Bronchial epithelial cell (primary cell): ENCODE results near the gene PXMP2. TPM values are rescaled to one million over a fixed set of nuclear protein-coding genes. Genes with fewer than 3 reads are reported as not detected.

Source experiments
- DNase-seq: peaks from one replicate; pipeline ENCODE4 v3.0.0-alpha.2; 2010; ENCODE audit warnings: low read depth
- FAIRE-seq: peaks from 2 replicates; lab custom pipeline; 2011; peaks lifted over from hg19 to GRCh38; lab: Jason Lieb, UNC
- H3K27me3 ChIP-seq: 2 replicates; pipeline ENCODE4 v1.5.1; 2011; ENCODE audit warnings: low read length; ENCODE audit not compliant: control insufficient read depth, insufficient read depth
- H3K36me3 ChIP-seq: 2 replicates; pipeline ENCODE4 v1.5.1; 2011; ENCODE audit warnings: low read length; ENCODE audit not compliant: control insufficient read depth, insufficient read depth
- H3K4me3 ChIP-seq: 2 replicates; pipeline ENCODE4 v1.5.1; 2011; ENCODE audit warnings: mild to moderate bottlenecking, low read depth, low read length, control low read depth
- total RNA-seq: library from RNA; depleted of rRNA; stranded (reverse); fragments of >200 nt; gene quantifications from 2 replicates; pipeline ENCODE4 v1.2.1, GENCODE V29; 2014
- TF ChIP-seq, protein P1 (sequence below): IDR thresholded peaks from 2 replicates; pipeline ENCODE4 v1.5.1; 2011; ENCODE audit warnings: mild to moderate bottlenecking, moderate library complexity, low read length, control low read depth, inconsistent platforms; ENCODE audit not compliant: insufficient read depth, severe bottlenecking

Gene PXMP2
- total RNA-seq, 1 donor from 2014 or later, result 12.9 TPM

DNA sequence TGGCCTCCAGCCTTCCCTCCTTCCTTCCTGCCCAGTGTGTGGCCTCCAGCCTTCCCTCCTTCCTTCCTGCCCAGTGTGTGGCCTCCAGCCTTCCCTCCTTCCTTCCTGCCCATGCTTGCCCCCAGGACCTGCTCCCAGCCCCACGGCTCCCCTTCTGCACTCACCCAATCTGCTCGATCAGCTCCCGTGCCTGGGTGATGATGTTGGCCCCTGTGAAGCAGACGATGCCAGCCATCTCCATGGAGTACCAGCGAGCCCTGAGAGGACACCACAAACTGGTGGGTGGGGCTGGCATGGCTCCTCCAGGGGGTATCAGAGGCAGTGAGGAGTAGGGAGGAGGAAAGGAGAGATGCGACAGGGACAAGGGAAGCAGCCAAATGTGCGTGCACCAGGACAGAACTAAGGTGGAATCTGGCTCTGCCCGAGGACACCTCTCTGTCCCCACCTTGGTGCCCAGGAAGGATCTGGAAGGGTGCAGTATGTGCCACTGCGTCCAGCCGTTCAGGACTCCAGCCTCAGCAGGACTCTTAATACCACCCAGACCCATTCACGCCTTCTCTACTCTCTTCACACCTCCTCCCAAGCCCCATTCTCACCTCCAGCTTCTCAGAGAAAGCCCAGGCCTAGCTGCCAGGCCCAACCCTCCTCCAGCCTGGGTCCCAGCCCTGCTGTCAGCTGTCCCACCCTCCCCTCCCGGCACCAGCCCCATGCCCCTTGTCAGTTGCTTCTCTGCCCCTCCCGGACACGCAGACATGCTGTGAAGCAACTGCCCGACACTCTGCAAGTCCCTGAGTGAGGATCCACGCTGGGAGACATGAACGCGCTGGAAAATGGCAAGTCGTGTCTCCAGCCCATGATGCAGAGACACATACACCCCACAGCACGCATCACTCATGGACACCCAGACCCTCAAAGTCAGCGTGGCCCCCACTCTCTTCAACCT, 22.9 kb upstream of the PXMP2 start:
- TF ChIP-seq, protein P1, sequence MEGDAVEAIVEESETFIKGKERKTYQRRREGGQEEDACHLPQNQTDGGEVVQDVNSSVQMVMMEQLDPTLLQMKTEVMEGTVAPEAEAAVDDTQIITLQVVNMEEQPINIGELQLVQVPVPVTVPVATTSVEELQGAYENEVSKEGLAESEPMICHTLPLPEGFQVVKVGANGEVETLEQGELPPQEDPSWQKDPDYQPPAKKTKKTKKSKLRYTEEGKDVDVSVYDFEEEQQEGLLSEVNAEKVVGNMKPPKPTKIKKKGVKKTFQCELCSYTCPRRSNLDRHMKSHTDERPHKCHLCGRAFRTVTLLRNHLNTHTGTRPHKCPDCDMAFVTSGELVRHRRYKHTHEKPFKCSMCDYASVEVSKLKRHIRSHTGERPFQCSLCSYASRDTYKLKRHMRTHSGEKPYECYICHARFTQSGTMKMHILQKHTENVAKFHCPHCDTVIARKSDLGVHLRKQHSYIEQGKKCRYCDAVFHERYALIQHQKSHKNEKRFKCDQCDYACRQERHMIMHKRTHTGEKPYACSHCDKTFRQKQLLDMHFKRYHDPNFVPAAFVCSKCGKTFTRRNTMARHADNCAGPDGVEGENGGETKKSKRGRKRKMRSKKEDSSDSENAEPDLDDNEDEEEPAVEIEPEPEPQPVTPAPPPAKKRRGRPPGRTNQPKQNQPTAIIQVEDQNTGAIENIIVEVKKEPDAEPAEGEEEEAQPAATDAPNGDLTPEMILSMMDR, result no peak
- DNase-seq (no peak), FAIRE-seq (no peak)
- peaks cover 15% of the 10 kb centered on the region for H3K36me3 ChIP-seq
- no peaks in the 10 kb centered on the region for H3K27me3 ChIP-seq
- no peak overlapping the region for H3K4me3 ChIP-seq

DNA sequence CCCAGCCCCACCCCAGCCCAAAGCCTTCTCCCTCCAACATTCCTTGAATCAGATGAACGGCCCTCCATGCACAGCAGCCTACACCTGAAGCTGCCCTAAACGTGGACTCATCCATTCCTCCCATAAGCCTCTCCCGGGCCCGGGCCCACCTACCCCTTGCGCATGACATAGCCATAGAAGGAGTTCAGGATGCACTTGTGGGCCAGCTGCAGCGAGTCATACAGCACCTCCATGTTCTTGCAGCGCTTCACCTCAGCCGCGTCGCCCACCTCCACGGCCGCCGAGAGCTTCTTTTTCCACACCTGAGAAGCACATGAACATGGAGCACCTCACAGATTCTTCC, 22.3 kb upstream of the PXMP2 start:
- H3K4me3 ChIP-seq, result no peak overlapping the region
- TF ChIP-seq, protein P1, result no peak
- peaks cover 17% of the 10 kb centered on the region for H3K36me3 ChIP-seq
- DNase-seq, result no peak
- H3K27me3 ChIP-seq, result no peaks in the 10 kb centered on the region
- FAIRE-seq, result no peak

DNA sequence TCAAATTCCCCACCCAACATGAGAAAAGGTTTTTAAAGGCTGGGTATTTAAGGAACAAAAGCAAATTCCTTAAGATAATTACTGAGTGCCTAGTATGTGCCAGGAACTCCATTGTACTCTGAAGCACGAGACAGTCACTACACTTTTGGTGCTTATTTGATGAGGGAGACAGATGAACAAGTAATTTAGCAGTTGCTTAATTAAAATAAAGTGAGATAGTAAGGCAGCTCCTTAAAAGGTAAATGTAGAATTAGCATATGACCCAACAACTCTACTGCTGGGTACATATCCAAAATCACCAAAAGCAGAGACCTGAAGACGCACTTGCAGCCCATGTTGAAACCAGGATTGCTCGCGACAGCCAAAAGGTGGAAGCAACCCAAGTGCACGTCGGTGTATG, 21.6 kb upstream of the PXMP2 start:
- FAIRE-seq, result peak; percentile 36
- TF ChIP-seq, protein P1, result no peak
- H3K36me3 ChIP-seq, result peaks cover 17% of the 10 kb centered on the region
- H3K4me3 ChIP-seq, result no peak overlapping the region
- H3K27me3 ChIP-seq, result no peaks in the 10 kb centered on the region
- DNase-seq, result no peak

GRCh38 chr12:132668191-132669088, 18.9 kb upstream of the PXMP2 start:
- Histone ChIP-seq H3K36me3 (peaks cover 20% of the 10 kb centered on the region), H3K27me3 (no peaks in the 10 kb centered on the region), H3K4me3 (no peak overlapping the region)
- no peak for DNase-seq
- no peak for FAIRE-seq
- TF ChIP-seq, protein P1, result no peak

DNA sequence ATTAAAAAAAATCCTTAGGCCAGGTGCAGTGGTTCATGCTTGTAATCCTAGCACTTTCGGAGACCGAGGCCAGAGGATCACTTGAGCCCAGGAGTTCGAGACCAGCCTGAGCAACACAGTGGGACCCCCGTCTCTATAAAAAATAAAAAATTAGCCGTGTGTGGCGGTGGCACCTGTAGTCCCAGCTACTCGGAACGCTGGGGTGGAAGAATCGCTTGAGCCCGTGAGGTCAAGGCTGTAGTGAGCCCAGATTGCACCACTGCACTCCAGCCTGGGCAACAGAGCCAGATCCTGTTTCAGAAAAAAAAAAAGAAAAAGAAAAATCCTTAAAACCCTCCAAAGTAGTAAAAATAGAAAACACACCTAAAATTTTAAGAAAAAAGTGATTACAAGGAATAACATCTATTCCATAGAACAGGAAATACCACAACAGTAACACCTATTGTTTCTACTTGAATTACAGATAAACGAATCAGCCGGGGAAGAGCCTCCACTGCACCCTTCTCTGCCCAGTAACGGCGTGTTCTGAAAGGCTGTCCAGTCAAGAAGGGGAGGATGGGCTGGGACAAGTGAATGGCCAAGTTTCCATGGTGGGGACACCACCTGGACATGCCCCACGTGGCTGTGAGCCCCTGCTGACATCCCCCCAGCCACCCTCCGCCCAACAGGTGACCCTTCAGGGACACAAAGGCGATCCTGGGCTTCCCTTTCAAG, 18.1 kb upstream of the PXMP2 start:
- TF ChIP-seq, protein P1, result no peak
- FAIRE-seq (no peak), DNase-seq (peak; percentile 8)
- Histone ChIP-seq H3K27me3 (no peaks in the 10 kb centered on the region), H3K4me3 (no peak overlapping the region), H3K36me3 (peaks cover 18% of the 10 kb centered on the region)
